ENCODE measurements around the gene TBRG1.

DNA sequence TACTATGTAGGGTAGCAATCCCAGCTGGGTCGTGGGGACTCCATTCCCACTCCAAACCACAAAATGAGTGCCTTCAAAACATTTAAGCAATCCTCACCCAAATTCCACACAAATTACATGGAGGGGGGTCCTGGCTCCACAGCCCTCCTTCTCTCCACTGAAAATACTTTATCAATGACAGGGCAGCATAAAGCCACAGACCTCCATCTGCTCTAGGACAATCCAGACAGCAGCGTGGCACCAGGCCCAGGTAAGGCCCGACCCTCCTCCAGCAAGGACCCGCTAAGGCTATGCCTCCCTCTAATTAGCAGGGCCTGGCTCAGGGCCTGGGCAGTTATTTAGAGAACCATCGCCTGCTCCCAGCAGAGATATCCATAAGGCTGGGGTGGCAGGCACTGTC, 11.6 kb upstream of the TBRG1 start, which contains the start of gene PANX3:
- no peak for TF ChIP-seq CTCF (IDR thresholded peaks at IDR 0.05)
- no peak for TF ChIP-seq POLR2A (IDR thresholded peaks at IDR 0.05)

Data from uterus (tissue), 2 donors.